Measurements from ENCODE around the gene TAP1. TPM values are rescaled to one million over a fixed set of nuclear protein-coding genes. Genes with fewer than 3 reads are reported as not detected.

TAP1 gene
- total and polyA plus RNA-seq, 4 donors: 32.6 to 181 (median 57.8) TPM

DNA sequence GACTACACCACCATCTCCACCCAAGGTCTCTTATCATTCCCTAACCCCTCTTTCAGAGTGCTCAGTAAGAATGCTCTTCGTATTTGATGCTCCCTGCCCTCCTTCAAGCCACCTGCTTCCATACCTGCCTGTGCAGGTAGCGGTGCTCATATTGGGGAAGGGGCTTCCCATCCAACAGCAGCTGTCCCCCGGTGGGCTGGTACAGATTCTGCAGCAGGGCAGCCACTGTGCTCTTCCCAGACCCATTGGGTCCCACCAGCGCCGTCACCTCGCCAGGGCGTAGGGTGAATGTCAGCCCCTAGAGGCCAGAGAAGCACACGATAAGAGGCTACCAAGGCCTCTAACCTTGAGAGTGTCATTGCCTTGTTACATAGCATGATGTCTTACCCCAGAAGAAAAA, 5.7 kb downstream of the TAP1 start:
- Histone ChIP-seq H3K36me3 (ENCODE audit: control insufficient read depth in 4 of 4, insufficient read depth in 4 of 4, low read length in 4 of 4) (peaks cover 7 to 51% (median 22%) of the 10 kb centered on the region in 4 donors), H3K27ac (ENCODE audit: low read depth in 1 of 2, low read length in 1 of 2) (no peak overlapping the region), H3K9ac (ENCODE audit: insufficient read depth in 1 of 2, low read length in 2 of 2) (no peak overlapping the region), H3K9me3 (ENCODE audit: control insufficient read depth in 4 of 4, insufficient read depth in 3 of 4, low read length in 3 of 4) (no peaks in the 10 kb centered on the region), H3K4me3 (no peak overlapping the region), H3K27me3 (ENCODE audit: control insufficient read depth in 3 of 3, insufficient read depth in 3 of 3, low read length in 2 of 3) (no peaks in the 10 kb centered on the region), H3K4me1 (ENCODE audit: control insufficient read depth in 5 of 5, insufficient read depth in 5 of 5, low read length in 5 of 5) (peaks cover 0 to 18% (median 4%) of the 10 kb centered on the region in 5 donors)
- DNase-seq: no peak
- TF ChIP-seq, protein P1, sequence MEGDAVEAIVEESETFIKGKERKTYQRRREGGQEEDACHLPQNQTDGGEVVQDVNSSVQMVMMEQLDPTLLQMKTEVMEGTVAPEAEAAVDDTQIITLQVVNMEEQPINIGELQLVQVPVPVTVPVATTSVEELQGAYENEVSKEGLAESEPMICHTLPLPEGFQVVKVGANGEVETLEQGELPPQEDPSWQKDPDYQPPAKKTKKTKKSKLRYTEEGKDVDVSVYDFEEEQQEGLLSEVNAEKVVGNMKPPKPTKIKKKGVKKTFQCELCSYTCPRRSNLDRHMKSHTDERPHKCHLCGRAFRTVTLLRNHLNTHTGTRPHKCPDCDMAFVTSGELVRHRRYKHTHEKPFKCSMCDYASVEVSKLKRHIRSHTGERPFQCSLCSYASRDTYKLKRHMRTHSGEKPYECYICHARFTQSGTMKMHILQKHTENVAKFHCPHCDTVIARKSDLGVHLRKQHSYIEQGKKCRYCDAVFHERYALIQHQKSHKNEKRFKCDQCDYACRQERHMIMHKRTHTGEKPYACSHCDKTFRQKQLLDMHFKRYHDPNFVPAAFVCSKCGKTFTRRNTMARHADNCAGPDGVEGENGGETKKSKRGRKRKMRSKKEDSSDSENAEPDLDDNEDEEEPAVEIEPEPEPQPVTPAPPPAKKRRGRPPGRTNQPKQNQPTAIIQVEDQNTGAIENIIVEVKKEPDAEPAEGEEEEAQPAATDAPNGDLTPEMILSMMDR (IDR thresholded peaks at IDR 0.05; ENCODE audit: control extremely low read depth, extremely low read depth): no peak
- ATAC-seq (ENCODE audit: insufficient read depth, low FRiP score): no peak
- 93% methylated on average over 8 of the region's 8 CpGs for whole genome bisulfite sequencing, 2 donors

DNA sequence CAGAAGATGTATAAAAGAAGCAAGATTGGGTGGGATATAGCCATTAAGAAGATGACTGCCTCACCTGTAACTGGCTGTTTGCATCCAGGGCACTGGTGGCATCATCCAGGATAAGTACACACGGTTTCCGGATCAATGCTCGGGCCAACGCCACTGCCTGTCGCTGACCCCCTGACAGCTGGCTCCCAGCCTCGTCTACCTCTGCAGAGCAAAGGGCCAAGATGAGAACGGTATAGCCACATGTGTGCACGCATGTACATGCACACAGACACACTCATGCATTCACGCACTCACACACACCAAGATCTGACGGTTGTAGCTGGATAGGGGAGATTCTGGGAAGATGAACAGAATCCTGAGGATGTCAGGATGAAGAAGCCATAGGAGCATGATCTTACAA, 6.5 kb downstream of the TAP1 start:
- H3K9me3 ChIP-seq (ENCODE audit: control insufficient read depth in 4 of 4, insufficient read depth in 3 of 4, low read length in 3 of 4): no peaks in the 10 kb centered on the region
- H3K27ac ChIP-seq (ENCODE audit: low read depth in 1 of 2, low read length in 1 of 2): no peak overlapping the region
- peaks cover 0 to 14% (median 1%) of the 10 kb centered on the region in 5 donors for H3K4me1 ChIP-seq (ENCODE audit: control insufficient read depth in 5 of 5, insufficient read depth in 5 of 5, low read length in 5 of 5)
- TF ChIP-seq, protein P1 (IDR thresholded peaks at IDR 0.05; ENCODE audit: control extremely low read depth, extremely low read depth): no peak
- no peak overlapping the region for H3K9ac ChIP-seq (ENCODE audit: insufficient read depth in 1 of 2, low read length in 2 of 2)
- H3K27me3 ChIP-seq (ENCODE audit: control insufficient read depth in 3 of 3, insufficient read depth in 3 of 3, low read length in 2 of 3): no peaks in the 10 kb centered on the region
- DNase-seq: no peak
- H3K36me3 ChIP-seq (ENCODE audit: control insufficient read depth in 4 of 4, insufficient read depth in 4 of 4, low read length in 4 of 4): peaks cover 7 to 53% (median 22%) of the 10 kb centered on the region in 4 donors
- ATAC-seq (ENCODE audit: insufficient read depth, low FRiP score): no peak
- no peak overlapping the region for H3K4me3 ChIP-seq
- WGBS, 2 donors: 90 to 95% methylated on average over 10 of the region's 10 CpGs

DNA sequence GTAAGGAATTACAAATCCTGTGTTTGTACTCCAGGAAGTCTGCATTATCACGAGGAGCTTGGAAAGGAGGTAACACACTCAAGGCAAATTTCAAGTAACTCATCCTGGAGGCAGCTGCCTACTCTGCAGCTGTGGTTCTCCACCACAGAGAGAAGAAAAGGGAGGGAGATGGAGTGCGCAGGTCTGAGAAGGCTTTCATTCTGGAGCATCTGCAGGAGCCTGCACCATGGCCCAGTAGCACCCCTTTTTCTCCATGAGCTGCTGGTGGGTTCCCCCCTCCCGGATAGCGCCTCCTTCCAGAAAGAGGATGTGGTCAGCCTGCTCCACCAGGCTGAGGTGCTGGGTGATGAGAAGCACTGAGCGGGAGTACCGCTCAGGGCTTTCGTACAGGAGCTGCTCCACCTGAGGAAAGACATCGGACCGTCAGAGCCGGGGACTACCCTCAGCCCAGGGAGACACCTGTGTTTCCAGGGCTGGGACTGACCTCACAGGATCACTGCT, 8.1 kb downstream of the TAP1 start:
- ATAC-seq (ENCODE audit: insufficient read depth, low FRiP score): no peak
- Histone ChIP-seq H3K36me3 (ENCODE audit: control insufficient read depth in 4 of 4, insufficient read depth in 4 of 4, low read length in 4 of 4) (peaks cover 6 to 50% (median 20%) of the 10 kb centered on the region in 4 donors), H3K4me3 (peak overlapping the region; percentile 75), H3K9ac (ENCODE audit: insufficient read depth in 1 of 2, low read length in 2 of 2) (no peak overlapping the region), H3K9me3 (ENCODE audit: control insufficient read depth in 4 of 4, insufficient read depth in 3 of 4, low read length in 3 of 4) (no peaks in the 10 kb centered on the region), H3K4me1 (ENCODE audit: control insufficient read depth in 5 of 5, insufficient read depth in 5 of 5, low read length in 5 of 5) (peaks cover 0 to 7% (median 3%) of the 10 kb centered on the region in 5 donors), H3K27me3 (ENCODE audit: control insufficient read depth in 3 of 3, insufficient read depth in 3 of 3, low read length in 2 of 3) (no peaks in the 10 kb centered on the region), H3K27ac (ENCODE audit: low read depth in 1 of 2, low read length in 1 of 2) (peak overlapping the region in 1 of 2 donors; percentile 97)
- TF ChIP-seq, protein P1 (IDR thresholded peaks at IDR 0.05; ENCODE audit: control extremely low read depth, extremely low read depth): no peak
- 20 to 42% methylated on average over 9 to 10 of the region's 10 CpGs for WGBS, 2 donors
- DNase-seq: no peak

Data from lung (tissue), 12 donors.